ENCODE results near the gene HAVCR1. TPM values are rescaled to one million over a fixed set of nuclear protein-coding genes. Genes with fewer than 3 reads are reported as not detected.
A peak's percentile ranks its signal among the peaks of the same experiment; 100 is the strongest.

HAVCR1 gene
- total and polyA plus RNA-seq, 2 of the 13 experiments (the other 11 are each of a cell fraction or from before 2014, with no cell fraction given): 0.93 to 12.3 TPM

DNA sequence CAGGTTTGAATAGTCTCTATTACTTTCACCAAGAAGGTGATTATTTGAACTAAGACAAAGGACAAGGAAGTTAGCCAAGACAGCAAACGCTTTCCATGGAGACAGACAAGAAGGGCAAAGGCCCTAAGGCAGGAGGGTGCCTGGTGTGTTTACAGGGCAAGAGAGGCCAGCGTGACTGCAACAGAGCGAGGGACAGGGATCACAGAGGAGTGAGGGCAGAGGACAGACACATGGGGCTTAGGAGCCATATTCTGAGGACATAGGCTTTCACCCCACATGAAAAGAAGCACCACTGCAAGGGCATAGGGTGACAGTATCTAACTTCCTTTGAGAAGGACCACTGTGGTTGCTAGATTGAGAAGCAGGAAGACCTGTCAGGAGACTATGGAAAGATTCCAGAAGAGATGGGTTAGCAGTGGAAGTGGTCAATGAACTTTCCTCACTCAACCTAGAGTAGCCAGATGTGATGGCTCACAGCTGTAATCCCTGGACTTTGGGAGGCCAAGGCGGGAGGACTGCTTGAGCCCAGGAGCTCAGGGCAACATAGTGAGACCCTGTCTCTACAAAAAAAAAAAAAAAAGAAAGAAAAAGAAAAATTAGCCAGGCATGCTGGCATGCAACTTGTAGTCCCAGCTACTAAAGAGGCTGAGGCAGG is 5.0 kb upstream of the HAVCR1 start (continued):
- TF ChIP-seq JUND (CRISPR knock-in tag; IDR thresholded peaks at IDR 0.05) (no peak), ZNF557 (CRISPR knock-in tag; IDR thresholded peaks at IDR 0.05) (no peak), ZNF225 (CRISPR knock-in tag; IDR thresholded peaks at IDR 0.05) (no peak), ZSCAN31 (CRISPR knock-in tag; IDR thresholded peaks at IDR 0.05; ENCODE audit: low read depth) (no peak), KDM6A (CRISPR knock-in tag; IDR thresholded peaks at IDR 0.05; ENCODE audit: low read depth) (no peak), RAD21 (CRISPR knock-in tag; IDR thresholded peaks at IDR 0.05) (no peak), MAFF (IDR thresholded peaks at IDR 0.05; ENCODE audit: low read depth, low read length) (no peak), RCOR2 (CRISPR knock-in tag; IDR thresholded peaks at IDR 0.05) (no peak), ZNF160 (CRISPR knock-in tag; IDR thresholded peaks at IDR 0.05) (no peak), SOX13 (IDR thresholded peaks at IDR 0.05) (no peak), SOX13 (CRISPR knock-in tag; conservative IDR thresholded peaks at IDR 0.05 in 1 of 2, IDR thresholded peaks at IDR 0.05 in 1 of 2) (no peak), MAF1 (CRISPR knock-in tag; IDR thresholded peaks at IDR 0.05; ENCODE audit: borderline replicate concordance) (no peak), FOXA1 (IDR thresholded peaks at IDR 0.05) (no peak), FOXA1 (CRISPR knock-in tag; IDR thresholded peaks at IDR 0.05) (no peak), NFIB (CRISPR knock-in tag; IDR thresholded peaks at IDR 0.05; ENCODE audit: borderline replicate concordance) (no peak), ERF (CRISPR knock-in tag; IDR thresholded peaks at IDR 0.05) (no peak)
- TF ChIP-seq, protein P1, sequence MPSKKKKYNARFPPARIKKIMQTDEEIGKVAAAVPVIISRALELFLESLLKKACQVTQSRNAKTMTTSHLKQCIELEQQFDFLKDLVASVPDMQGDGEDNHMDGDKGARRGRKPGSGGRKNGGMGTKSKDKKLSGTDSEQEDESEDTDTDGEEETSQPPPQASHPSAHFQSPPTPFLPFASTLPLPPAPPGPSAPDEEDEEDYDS (CRISPR knock-in tag; IDR thresholded peaks at IDR 0.05): no peak
- TF ChIP-seq, protein P2, sequence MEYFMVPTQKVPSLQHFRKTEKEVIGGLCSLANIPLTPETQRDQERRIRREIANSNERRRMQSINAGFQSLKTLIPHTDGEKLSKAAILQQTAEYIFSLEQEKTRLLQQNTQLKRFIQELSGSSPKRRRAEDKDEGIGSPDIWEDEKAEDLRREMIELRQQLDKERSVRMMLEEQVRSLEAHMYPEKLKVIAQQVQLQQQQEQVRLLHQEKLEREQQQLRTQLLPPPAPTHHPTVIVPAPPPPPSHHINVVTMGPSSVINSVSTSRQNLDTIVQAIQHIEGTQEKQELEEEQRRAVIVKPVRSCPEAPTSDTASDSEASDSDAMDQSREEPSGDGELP (IDR thresholded peaks at IDR 0.05; ENCODE audit: borderline replicate concordance, low read depth): peak; percentile 38; the same call in 1 of the 2 replicates
- TF ChIP-seq, protein P3, sequence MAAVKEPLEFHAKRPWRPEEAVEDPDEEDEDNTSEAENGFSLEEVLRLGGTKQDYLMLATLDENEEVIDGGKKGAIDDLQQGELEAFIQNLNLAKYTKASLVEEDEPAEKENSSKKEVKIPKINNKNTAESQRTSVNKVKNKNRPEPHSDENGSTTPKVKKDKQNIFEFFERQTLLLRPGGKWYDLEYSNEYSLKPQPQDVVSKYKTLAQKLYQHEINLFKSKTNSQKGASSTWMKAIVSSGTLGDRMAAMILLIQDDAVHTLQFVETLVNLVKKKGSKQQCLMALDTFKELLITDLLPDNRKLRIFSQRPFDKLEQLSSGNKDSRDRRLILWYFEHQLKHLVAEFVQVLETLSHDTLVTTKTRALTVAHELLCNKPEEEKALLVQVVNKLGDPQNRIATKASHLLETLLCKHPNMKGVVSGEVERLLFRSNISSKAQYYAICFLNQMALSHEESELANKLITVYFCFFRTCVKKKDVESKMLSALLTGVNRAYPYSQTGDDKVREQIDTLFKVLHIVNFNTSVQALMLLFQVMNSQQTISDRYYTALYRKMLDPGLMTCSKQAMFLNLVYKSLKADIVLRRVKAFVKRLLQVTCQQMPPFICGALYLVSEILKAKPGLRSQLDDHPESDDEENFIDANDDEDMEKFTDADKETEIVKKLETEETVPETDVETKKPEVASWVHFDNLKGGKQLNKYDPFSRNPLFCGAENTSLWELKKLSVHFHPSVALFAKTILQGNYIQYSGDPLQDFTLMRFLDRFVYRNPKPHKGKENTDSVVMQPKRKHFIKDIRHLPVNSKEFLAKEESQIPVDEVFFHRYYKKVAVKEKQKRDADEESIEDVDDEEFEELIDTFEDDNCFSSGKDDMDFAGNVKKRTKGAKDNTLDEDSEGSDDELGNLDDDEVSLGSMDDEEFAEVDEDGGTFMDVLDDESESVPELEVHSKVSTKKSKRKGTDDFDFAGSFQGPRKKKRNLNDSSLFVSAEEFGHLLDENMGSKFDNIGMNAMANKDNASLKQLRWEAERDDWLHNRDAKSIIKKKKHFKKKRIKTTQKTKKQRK (IDR thresholded peaks at IDR 0.05; ENCODE audit: low read length): no peak
- TF ChIP-seq, protein P4, sequence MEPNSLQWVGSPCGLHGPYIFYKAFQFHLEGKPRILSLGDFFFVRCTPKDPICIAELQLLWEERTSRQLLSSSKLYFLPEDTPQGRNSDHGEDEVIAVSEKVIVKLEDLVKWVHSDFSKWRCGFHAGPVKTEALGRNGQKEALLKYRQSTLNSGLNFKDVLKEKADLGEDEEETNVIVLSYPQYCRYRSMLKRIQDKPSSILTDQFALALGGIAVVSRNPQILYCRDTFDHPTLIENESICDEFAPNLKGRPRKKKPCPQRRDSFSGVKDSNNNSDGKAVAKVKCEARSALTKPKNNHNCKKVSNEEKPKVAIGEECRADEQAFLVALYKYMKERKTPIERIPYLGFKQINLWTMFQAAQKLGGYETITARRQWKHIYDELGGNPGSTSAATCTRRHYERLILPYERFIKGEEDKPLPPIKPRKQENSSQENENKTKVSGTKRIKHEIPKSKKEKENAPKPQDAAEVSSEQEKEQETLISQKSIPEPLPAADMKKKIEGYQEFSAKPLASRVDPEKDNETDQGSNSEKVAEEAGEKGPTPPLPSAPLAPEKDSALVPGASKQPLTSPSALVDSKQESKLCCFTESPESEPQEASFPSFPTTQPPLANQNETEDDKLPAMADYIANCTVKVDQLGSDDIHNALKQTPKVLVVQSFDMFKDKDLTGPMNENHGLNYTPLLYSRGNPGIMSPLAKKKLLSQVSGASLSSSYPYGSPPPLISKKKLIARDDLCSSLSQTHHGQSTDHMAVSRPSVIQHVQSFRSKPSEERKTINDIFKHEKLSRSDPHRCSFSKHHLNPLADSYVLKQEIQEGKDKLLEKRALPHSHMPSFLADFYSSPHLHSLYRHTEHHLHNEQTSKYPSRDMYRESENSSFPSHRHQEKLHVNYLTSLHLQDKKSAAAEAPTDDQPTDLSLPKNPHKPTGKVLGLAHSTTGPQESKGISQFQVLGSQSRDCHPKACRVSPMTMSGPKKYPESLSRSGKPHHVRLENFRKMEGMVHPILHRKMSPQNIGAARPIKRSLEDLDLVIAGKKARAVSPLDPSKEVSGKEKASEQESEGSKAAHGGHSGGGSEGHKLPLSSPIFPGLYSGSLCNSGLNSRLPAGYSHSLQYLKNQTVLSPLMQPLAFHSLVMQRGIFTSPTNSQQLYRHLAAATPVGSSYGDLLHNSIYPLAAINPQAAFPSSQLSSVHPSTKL (CRISPR knock-in tag; IDR thresholded peaks at IDR 0.05): 0 out of 2 replicates have a peak, but pooled peaks have one; percentile 19
- TF ChIP-seq, protein P5, sequence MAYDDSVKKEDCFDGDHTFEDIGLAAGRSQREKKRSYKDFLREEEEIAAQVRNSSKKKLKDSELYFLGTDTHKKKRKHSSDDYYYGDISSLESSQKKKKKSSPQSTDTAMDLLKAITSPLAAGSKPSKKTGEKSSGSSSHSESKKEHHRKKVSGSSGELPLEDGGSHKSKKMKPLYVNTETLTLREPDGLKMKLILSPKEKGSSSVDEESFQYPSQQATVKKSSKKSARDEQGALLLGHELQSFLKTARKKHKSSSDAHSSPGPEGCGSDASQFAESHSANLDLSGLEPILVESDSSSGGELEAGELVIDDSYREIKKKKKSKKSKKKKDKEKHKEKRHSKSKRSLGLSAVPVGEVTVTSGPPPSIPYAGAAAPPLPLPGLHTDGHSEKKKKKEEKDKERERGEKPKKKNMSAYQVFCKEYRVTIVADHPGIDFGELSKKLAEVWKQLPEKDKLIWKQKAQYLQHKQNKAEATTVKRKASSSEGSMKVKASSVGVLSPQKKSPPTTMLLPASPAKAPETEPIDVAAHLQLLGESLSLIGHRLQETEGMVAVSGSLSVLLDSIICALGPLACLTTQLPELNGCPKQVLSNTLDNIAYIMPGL (CRISPR knock-in tag; IDR thresholded peaks at IDR 0.05; ENCODE audit: borderline replicate concordance in 1 of 2, low read depth in 1 of 2): no peak
